Suppressor macrophage (primary cell): Measurements from ENCODE around the gene TFAP2A.
A peak's percentile ranks its signal among the peaks of the same experiment; 100 is the strongest.

ENCODE experiments used
- DNase-seq, 4 experiments: peaks; one replicate each; pipeline ENCODE4 v3.0.0-alpha.2; 2020 to 2022

TFAP2A gene

GRCh38 chr6:10382322-10382721 is 32.6 kb downstream of the TFAP2A start:
- DNase-seq: no peak

GRCh38 chr6:10381830-10382208 is 33.1 kb downstream of the TFAP2A start:
- no peak for DNase-seq

- DNase-seq: peak in 1 of 4 experiments; percentile 7
Observed at GRCh38 chr6:10381133-10381829, 33.6 kb downstream of the TFAP2A start.

DNA sequence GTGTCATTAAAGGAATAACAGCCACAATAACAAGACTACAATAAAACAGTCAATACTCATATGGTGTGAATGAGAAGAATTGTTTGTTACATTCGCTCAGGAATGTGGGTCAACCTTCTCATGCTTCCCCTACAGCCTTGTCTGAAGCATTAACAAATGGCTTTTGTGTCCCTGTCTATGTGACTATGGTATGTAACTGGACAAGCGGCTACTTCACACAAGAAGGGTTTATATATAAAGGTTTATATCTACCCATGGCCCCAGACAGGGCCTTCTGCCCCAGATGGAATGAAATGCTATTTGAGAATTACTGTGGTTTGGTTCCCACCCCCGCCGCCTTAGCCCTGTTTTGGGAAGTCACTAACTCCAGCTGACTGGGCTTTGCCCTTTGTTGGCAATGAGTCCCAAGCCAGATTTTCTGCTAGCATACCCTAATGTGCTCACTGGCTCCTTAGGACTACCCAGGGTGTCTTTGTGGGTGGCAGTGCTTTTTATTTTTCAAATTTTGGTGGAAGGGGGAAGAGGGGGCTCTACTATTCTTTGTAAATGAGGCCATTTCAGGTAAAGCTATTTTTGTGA is 39.4 kb downstream of the TFAP2A start:
- DNase-seq: no peak

DNA sequence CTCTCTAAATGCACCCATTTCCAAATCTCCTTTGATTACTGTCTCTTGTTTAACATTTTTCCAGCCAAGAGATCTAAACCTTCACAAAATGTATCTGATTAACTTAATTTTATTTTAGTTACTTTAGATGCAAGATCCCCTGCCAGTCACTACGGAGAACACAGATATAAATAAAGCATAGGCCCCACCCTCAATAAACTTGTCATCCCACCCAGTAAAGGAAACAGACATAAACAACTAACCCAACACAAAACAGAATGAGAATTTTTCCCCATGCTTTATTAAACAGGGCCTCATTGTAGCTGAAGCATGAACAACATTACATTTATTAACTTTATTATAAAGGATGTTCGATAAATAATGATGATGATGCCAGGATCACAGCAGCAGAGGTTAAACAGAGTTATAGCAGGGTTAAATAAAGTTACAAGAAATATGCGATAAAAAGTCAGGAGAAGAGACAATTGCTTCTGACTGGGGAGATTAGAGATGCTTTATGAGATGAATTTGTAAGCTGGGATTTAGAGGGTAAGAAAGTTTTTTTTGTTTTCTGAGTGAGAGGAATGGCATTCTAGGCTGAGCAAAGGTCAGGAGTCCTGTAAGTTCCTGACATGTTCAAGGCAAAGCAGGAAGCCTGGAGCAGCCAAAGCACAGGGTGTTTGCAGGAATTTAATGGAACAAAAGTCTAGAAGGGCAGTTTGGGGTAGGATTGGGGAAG is 41.1 kb downstream of the TFAP2A start:
- DNase-seq: no peak

DNA sequence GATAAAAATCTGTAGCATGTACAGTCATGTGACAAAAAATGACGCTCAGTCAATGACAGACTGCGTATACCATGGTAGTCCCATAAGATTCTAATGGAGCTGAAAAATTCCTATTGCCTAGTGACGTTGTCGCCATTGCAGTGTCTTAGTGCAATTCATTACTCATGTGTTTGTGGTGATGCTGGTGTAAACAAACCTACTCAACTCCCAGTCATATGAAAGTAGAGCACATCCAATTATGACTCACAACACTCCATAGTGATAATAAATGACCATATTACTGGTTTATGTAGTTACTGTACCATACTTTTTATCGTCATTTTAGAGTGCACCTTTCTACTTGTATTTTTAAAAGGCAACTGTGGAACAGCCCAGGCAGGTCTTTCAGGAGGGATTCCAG is 45.0 kb downstream of the TFAP2A start:
- DNase-seq: no peak

- no peak for DNase-seq
Observed at GRCh38 chr6:10368861-10369260, 46.0 kb downstream of the TFAP2A start.

DNA sequence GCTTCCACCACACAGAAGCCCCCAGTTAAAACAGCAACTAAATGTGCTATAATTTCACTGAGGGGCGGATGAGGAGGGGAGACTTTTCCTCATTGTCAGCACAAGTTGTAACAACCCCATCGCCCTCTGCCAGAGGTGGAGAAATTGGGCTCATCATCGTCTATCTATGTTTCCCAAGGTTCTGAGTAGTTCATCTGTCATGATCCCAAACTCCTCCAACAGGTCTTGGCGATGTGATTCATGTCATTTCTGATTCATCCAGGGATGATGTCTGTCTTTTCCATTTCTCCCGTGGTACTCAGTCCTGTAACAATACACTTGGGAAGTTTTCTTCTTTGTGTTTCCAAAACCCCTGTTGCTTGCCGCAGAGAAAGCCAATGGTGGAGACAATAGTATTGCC is 51.0 kb downstream of the TFAP2A start:
- no peak for DNase-seq

- no peak for DNase-seq
Observed at GRCh38 chr6:10362300-10362699, 52.6 kb downstream of the TFAP2A start.

DNA sequence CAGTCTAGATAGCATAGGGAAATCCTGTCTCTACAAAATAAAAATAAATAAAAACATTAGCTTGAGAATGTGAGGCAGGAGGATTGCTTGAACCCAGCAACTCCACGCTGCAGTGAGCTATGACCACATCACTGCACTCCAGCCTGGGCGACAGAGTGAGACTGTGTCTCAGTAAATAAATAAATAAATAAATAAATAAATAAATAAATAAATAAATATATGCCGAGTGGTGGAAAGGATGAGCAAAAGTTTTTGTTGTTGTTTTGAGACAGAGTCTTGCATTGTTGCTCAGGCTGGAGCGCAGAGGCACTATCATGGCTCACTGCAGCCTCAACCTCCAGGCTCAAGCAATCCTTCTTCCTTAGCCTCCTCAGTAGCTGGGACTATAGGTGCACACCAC is 53.4 kb downstream of the TFAP2A start:
- no peak for DNase-seq

DNA sequence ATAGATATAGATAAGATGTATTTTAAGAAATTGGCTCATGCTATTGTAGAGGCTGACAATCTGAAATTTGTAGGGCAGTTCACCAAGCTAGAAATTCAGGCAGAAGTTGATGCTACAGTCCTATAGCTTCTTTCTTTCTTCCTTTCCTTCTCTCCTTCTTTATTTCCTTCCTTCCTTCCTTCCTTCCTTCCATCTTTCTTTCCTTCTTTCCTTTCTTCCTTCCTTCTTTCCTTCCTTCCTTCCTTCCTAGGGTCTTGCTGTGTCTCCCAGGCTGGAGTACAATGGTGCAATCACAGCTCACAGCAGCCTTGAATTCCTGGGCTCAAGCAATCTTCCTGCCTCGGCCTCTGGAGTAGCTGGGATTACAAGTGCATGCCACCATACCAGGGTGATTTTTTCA is 55.3 kb downstream of the TFAP2A start:
- DNase-seq: no peak

DNA sequence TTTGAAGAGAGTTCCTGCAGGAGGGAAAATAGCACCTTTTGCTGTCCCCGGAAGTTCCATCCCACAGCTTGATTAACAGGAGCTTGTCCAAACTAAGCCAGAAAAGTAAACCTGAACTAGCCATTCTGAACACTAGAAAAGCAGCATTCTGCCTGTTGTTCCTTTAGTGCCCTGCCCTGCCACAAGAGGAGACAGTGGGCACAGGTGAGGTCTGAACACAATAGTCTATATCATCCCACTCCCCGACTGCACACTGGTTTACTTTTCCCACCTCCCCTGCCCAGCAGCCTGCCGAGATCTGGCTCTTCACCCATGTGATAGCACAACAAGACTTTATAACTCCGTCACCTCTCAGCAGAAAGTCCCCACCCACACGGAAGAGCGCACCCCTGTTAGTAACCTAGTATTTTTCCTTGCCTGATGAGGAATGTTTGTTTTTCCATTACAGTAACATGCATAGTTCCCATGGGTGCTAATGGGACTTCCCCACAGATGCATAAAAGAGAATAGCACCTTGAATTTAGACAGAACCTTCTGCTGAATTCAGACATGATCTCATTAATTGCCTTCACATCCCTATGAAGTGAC is 59.7 kb downstream of the TFAP2A start:
- DNase-seq: no peak

- DNase-seq: no peak
Observed at GRCh38 chr6:10351791-10352190, 63.1 kb downstream of the TFAP2A start.

DNA sequence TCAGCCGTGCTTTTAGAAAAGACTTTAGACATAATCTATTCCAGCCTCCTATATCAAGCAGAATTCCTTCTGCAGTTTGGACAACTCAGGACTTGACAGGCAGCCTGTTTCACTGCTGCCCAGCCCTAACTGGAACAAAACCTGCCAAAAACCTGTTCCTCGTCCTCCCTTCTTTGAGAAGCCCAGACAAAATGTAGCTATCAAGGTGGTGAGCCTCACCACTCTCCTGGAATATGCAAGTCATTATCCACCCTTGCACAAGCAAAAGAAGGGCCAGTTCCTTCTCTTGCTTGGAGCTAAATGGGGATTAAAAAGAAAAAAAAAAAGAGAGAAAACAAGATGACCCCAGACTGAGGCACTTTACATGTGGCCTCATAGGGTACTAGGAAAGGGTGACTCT is 64.2 kb downstream of the TFAP2A start:
- DNase-seq: no peak

GRCh38 chr6:10347561-10348327 is 67.1 kb downstream of the TFAP2A start:
- no peak for DNase-seq
